ENCODE data around the gene GALNT2. TPM values are rescaled to one million over a fixed set of nuclear protein-coding genes. Genes with fewer than 3 reads are reported as not detected.

Gene GALNT2
- total and polyA plus RNA-seq, 9 of the 15 experiments (the other 6 are each of a cell fraction or from before 2014, with no cell fraction given): 1.6 to 106 (median 51.9) TPM

GRCh38 chr1:230151924-230152468, 85.0 kb downstream of the GALNT2 start (continued):
- TF ChIP-seq CLOCK (CRISPR knock-in tag; IDR thresholded peaks at IDR 0.05; ENCODE audit: borderline replicate concordance): peak; percentile 94
- no peak for TF ChIP-seq POLR2B (IDR thresholded peaks at IDR 0.05; ENCODE audit: low read depth, partially characterized antibody)
- TF ChIP-seq SMAD2 (IDR thresholded peaks at IDR 0.05; ENCODE audit: low read depth, low read length): no peak
- no peak for TF ChIP-seq ZHX1 (conservative IDR thresholded peaks at IDR 0.05; ENCODE audit: low read length)
- no peak for TF ChIP-seq SREBF1 (IDR thresholded peaks at IDR 0.05; ENCODE audit: borderline replicate concordance, low read depth, low read length)
- no peak for TF ChIP-seq U2AF2 (optimal IDR thresholded peaks at IDR 0.05; ENCODE audit: low read depth, low read length)
- TF ChIP-seq WHSC1 (IDR thresholded peaks at IDR 0.05; ENCODE audit: low read length): no peak
- TF ChIP-seq ZNF589 (CRISPR knock-in tag; IDR thresholded peaks at IDR 0.05; ENCODE audit: low read depth): peak; percentile 98
- TF ChIP-seq SIN3B (IDR thresholded peaks at IDR 0.05; ENCODE audit: low read depth): no peak
- no peak; the same call in 1 of the 2 replicates for TF ChIP-seq ZNF586 (CRISPR knock-in tag; conservative IDR thresholded peaks at IDR 0.05)
- TF ChIP-seq VEZF1 (CRISPR knock-in tag; IDR thresholded peaks at IDR 0.05): peak; percentile 63
- TF ChIP-seq ZNF174 (CRISPR knock-in tag; IDR thresholded peaks at IDR 0.05): peak; percentile 75; the same call in 1 of the 2 replicates
- no peak for TF ChIP-seq HMGN3 (IDR thresholded peaks at IDR 0.05; ENCODE audit: borderline replicate concordance, extremely low read depth, insufficient read length, low read depth, low read length)
- TF ChIP-seq MAFK (IDR thresholded peaks at IDR 0.05; ENCODE audit: low read length): no peak
- TF ChIP-seq ZNF644 (tag; IDR thresholded peaks at IDR 0.05; ENCODE audit: low read depth): peak; percentile 99
- peak; percentile 79; the same call in 1 of the 2 replicates for TF ChIP-seq ZNF57 (CRISPR knock-in tag; IDR thresholded peaks at IDR 0.05)
- peak; percentile 95 for TF ChIP-seq ELK3 (CRISPR knock-in tag; IDR thresholded peaks at IDR 0.05)
- no peak for TF ChIP-seq ARNT (IDR thresholded peaks at IDR 0.05)
- no peak for TF ChIP-seq FOXJ3 (CRISPR knock-in tag; IDR thresholded peaks at IDR 0.05)
- TF ChIP-seq SNAPC5 (CRISPR knock-in tag; IDR thresholded peaks at IDR 0.05): peak; percentile 56; the same call in 1 of the 2 replicates
- TF ChIP-seq DNMT1 (IDR thresholded peaks at IDR 0.05): no peak
- TF ChIP-seq TGIF2 (CRISPR knock-in tag; IDR thresholded peaks at IDR 0.05): no peak

Data from K562 (cell line).